GM18909 (cell line): ENCODE data around the gene STARD3.
"Not testable (repeated sequence)": the region's sequence is repeated elsewhere in the genome, so short reads cannot be mapped to it uniquely, and the experiment has no call there.

Source experiments
- ATAC-seq: cut with Tn5 transposase; IDR thresholded peaks from one replicate; pipeline ENCODE4 v1.9.1; 2021; ENCODE audit warnings: mild to moderate bottlenecking; ENCODE audit not compliant: unreplicated experiment, poor library complexity

The STARD3 gene

GRCh38 chr17:39687101-39687545 lies 50.2 kb downstream of the STARD3 start:
- ATAC-seq = no peak

DNA sequence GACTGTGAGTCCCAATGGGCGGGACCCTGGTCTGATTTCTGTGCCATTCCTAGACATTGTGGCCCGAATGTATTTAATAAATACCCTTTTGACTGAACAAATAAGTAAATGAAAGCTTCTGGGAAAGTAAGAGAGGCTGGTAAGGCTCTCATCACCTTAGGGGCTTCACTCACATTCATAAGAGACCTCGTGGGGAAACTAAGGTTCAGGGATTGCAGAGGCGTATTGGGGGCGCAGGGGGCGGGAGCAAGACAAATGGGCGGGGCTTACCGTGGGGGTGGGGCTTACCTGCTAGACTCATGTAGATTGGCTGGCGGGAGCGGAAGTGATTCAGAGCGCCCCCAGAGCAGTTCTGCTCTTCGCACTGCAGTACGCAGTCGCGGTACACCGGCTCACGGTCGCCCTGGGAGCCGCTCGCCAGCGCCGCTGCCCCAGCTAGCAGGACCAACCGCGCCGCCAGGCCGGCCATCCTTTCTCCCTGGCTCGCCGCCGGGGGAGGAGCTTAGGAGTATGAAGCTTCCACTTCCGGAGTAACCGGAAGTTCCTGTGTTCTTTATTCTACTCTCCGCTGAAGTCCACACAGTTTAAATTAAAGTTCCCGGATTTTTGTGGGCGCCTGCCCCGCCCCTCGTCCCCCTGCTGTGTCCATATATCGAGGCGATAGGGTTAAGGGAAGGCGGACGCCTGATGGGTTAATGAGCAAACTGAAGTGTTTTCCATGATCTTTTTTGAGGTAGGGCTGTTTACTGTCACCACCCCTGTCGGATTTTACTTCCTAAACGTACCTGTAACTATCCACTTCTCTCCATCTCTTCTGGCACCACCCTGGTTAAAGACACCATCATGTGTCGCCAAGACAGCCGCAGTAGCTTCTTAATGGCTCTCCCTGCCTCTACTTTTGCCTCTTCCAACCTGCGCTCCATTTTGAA lies 50.9 kb downstream of the STARD3 start, which contains the start of gene PGAP3:
TSS of gene PGAP3 (minus strand) at position 512 of the 929 bp plus-strand sequence. CDS start at position 469, 43 bp downstream.
- peak; percentile 91 for ATAC-seq

- no peak for ATAC-seq
Measured at GRCh38 chr17:39688475-39688835, 51.5 kb downstream of the STARD3 start.

GRCh38 chr17:39688945-39689344 lies 52.0 kb downstream of the STARD3 start:
- ATAC-seq = no peak

DNA sequence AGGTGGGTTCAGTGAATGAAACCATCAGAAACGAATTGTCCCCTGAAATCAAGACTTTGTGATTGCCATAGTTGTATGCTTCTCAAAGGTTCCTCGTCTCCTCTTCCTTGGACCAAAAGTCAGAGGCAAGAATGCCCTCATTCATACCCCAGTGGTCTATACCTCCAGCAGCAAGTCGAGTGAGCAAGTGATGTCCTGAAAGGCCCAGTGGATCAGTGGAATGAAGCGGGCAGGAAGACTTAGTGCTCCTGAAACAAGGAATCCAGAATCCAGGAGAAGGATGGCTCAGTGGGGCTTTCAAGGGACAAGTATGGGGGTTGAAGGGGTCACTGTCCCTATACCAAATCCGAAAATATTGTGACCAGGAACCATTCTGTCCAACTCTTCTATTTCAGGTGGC lies 57.6 kb downstream of the STARD3 start:
- no peak for ATAC-seq

DNA sequence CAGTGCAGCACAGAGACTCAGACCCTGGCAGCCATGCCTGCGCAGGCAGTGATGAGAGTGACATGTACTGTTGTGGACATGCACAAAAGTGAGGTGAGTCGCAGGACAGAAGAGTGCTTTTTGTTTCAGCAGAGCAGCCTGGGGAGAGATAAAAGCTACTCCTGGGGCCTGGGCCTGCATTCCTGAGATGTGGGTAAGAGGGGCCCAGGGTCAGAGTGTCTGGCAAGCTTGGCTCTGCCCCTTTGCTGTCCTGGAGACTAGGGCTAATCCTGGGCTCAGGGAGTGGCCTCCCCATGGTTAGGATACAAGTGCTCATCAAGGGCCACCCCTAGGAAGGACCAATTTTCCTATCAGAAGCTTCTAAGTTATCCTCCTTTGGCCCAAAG lies 58.1 kb downstream of the STARD3 start:
- ATAC-seq = no peak

DNA sequence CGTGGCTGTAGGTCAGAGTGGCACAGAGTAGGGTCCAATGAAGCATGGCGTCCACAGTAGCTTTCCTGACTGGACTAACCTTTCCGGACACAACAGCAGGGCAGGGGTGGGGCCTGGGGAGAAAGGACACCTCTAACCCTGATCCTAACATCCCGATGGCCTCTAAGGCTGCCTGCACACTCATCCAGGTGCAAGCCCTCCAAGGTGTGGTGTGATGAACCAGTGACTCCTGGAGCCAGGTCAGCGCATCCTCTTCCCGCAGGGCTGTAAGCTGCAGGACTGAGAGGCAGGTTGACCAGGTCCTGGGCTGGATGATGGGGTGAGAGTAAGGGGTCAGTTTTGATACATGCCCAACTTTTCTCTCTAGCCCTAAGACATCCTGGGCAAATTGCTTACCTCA lies 59.8 kb downstream of the STARD3 start:
- no peak for ATAC-seq

- ATAC-seq = no peak
Measured at GRCh38 chr17:39697961-39698360, 61.0 kb downstream of the STARD3 start.

- ATAC-seq = not testable (repeated sequence)
Measured at GRCh38 chr17:39699157-39699817, 62.3 kb downstream of the STARD3 start.

- ATAC-seq = no peak
Measured at GRCh38 chr17:39699818-39700147, 62.8 kb downstream of the STARD3 start, which contains the start of gene ERBB2. TSS of gene ERBB2 (plus strand) at chr17:39700064. CDS start at chr17:39700239, 175 bp downstream.

- ATAC-seq = no peak
Measured at GRCh38 chr17:39700148-39700987, 63.4 kb downstream of the STARD3 start.

DNA sequence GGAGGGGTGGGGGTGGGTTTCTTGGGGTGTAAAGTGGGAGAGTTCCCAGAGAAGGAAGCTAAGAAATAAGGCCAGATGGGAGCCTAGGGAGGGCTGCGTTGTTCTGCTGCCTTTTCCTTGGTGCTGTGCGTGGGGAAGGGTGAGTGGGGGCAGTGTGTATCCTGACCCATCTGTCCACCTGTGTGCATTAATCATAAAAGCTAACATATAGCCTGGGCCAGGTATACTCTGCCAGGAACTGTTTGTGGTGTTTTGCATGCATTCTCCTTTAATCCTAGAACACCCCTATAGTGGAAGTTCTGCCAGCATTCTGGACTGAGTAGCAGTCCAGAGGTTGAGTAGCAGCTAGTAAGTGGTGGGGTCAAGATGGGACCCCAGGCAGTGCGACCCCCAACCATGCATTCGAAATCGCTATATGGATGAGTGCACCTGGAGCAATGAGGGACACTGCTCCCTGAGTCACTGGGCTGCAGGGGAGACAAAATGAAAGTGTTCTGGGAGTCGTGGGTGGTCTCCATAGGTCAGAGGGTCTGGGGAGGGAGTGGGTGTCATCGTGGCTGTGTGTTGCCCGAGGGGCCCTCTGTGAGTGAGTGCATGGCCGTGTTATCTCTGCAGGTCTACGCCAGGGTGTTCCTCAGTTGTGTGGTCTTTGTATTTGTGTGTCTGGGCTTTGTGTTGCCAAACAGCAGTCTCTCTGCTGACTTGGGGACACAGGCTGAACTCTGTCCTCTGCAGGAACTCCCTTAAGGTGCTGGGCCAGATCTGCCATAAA lies 64.3 kb downstream of the STARD3 start:
- no peak for ATAC-seq

GRCh38 chr17:39701784-39702422 lies 65.0 kb downstream of the STARD3 start:
- ATAC-seq = no peak

GRCh38 chr17:39702901-39703893 lies 66.3 kb downstream of the STARD3 start:
- ATAC-seq = no peak

GRCh38 chr17:39703913-39704312 lies 67.0 kb downstream of the STARD3 start:
- no peak for ATAC-seq

GRCh38 chr17:39704821-39705551 lies 68.0 kb downstream of the STARD3 start:
- ATAC-seq = no peak

GRCh38 chr17:39705786-39706348 lies 68.9 kb downstream of the STARD3 start:
- ATAC-seq = no peak
